Karpas-422 (cell line): ENCODE measurements around the gene MAGEA3. TPM values are rescaled to one million over a fixed set of nuclear protein-coding genes. Genes with fewer than 3 reads are reported as not detected.
"Not testable (repeated sequence)": the region's sequence is repeated elsewhere in the genome, so short reads cannot be mapped to it uniquely, and the experiment has no call there.

Source experiments
- DNase-seq: peaks from one replicate; pipeline ENCODE4 v3.0.0-alpha.2; 2015
- H2AFZ ChIP-seq: fragments of 200-600 bp; sonication (generic); 2 replicates; pipeline ENCODE4 v1.6.1; 2014; ENCODE audit warnings: antibody characterized with exemption, low read length, mixed read lengths
- H3K27ac ChIP-seq: fragments of 200-600 bp; sonication (generic); 2 replicates; pipeline ENCODE4 v1.5.1; 2014; ENCODE audit warnings: mild to moderate bottlenecking, low read length, moderate library complexity
- H3K27me3 ChIP-seq: fragments of 200-600 bp; sonication (generic); 2 replicates; pipeline ENCODE4 v1.6.1; 2014; ENCODE audit warnings: low read length, mixed read lengths
- H3K36me3 ChIP-seq: fragments of 200-600 bp; sonication (generic); 2 replicates; pipeline ENCODE4 v1.6.1; 2014; ENCODE audit warnings: low read length, mixed read lengths; ENCODE audit not compliant: insufficient read depth
- H3K4me1 ChIP-seq: fragments of 200-600 bp; sonication (generic); 2 replicates; pipeline ENCODE4 v1.6.1; 2014; ENCODE audit warnings: mild to moderate bottlenecking, low read length, mixed read lengths
- H3K4me2 ChIP-seq: fragments of 200-600 bp; sonication (generic); 2 replicates; pipeline ENCODE4 v1.6.1; 2014; ENCODE audit warnings: low read length, low read depth, mild to moderate bottlenecking; ENCODE audit not compliant: poor library complexity, severe bottlenecking
- H3K4me3 ChIP-seq: fragments of 200-600 bp; sonication (generic); 2 replicates; pipeline ENCODE4 v1.5.1; 2014; ENCODE audit warnings: mild to moderate bottlenecking, antibody characterized with exemption, low read length, mixed read lengths
- H3K79me2 ChIP-seq: fragments of 200-600 bp; sonication (generic); 2 replicates; pipeline ENCODE4 v1.6.1; 2014; ENCODE audit warnings: mild to moderate bottlenecking, low read length, mixed read lengths
- H3K9ac ChIP-seq: fragments of 200-600 bp; sonication (generic); 2 replicates; pipeline ENCODE4 v1.6.0; 2014; ENCODE audit warnings: low read length
- H3K9me2 ChIP-seq: fragments of 200-600 bp; sonication (generic), shearing (Covaris generic); replicated peaks from 2 replicates; pipeline ENCODE4 v1.6.0; 2014; ENCODE audit warnings: mild to moderate bottlenecking, low read length, moderate library complexity; ENCODE audit not compliant: insufficient read depth
- H3K9me3 ChIP-seq: fragments of 300-700, 200-600 bp; sonication (generic); 2 replicates; pipeline ENCODE4 v1.6.1; 2014; ENCODE audit warnings: low read length, mixed read lengths
- H4K20me1 ChIP-seq: fragments of 200-600 bp; sonication (generic); 2 replicates; pipeline ENCODE4 v1.6.1; 2014; ENCODE audit warnings: mild to moderate bottlenecking, antibody characterized with exemption, low read length, low read depth; ENCODE audit not compliant: insufficient read depth
- total RNA-seq: library from RNA; depleted of rRNA; stranded (reverse); fragments of >200 nt; shearing (Covaris generic); gene quantifications from 2 replicates; pipeline ENCODE4 v1.2.3, GENCODE V29; 2014; ENCODE audit warnings: low replicate concordance; rRNA removed

The MAGEA3 gene
- total RNA-seq, 1 experiment from 2014 or later, result not detected

- Histone ChIP-seq H3K4me3 (no peak within 1 kb of the TSS), H3K9ac (no peak within 1 kb of the TSS), H3K4me1 (no peaks in the 10 kb centered on the region), H3K79me2 (no peaks in the 10 kb centered on the region), H3K4me2 (no peak within 1 kb of the TSS), H3K36me3 (no peaks in the 10 kb centered on the region), H3K9me2 (no peaks in the 10 kb centered on the region), H3K9me3 (no peaks in the 10 kb centered on the region), H2AFZ (no peak within 1 kb of the TSS), H3K27me3 (no peaks in the 10 kb centered on the region), H3K27ac (no peak within 1 kb of the TSS), H4K20me1 (no peaks in the 10 kb centered on the region)
- no peak for DNase-seq
Observed at GRCh38 chrX:152733261-152733975, 34.8 kb downstream of the MAGEA3 start, which contains the start of the genes CSAG1 and MAGEA12. CSAG1 (minus strand) TSS chrX:152733721; CDS start chrX:152732460, 1,261 bp downstream. MAGEA12 (plus strand) TSS chrX:152733757; CDS start chrX:152736162, 2,405 bp downstream.

GRCh38 chrX:152734143-152734858, 35.7 kb downstream of the MAGEA3 start:
- H3K4me3 ChIP-seq, DNase-seq, H3K9me2 ChIP-seq, H4K20me1 ChIP-seq, H3K27ac ChIP-seq, H3K9ac ChIP-seq, H3K27me3 ChIP-seq, H2AFZ ChIP-seq, H3K36me3 ChIP-seq, H3K9me3 ChIP-seq, H3K4me1 ChIP-seq, H3K79me2 ChIP-seq, H3K4me2 ChIP-seq: not testable (repeated sequence)

GRCh38 chrX:152735101-152735500, 36.5 kb downstream of the MAGEA3 start:
- Histone ChIP-seq H3K27ac (no peak overlapping the region), H3K27me3 (no peaks in the 10 kb centered on the region), H3K36me3 (no peaks in the 10 kb centered on the region), H3K9me3 (no peaks in the 10 kb centered on the region), H4K20me1 (no peaks in the 10 kb centered on the region), H3K4me3 (no peak overlapping the region), H3K4me1 (no peaks in the 10 kb centered on the region), H3K9ac (no peak overlapping the region), H2AFZ (no peak overlapping the region), H3K4me2 (no peak overlapping the region), H3K9me2 (no peaks in the 10 kb centered on the region), H3K79me2 (no peaks in the 10 kb centered on the region)
- no peak for DNase-seq

GRCh38 chrX:152735860-152736511, 37.4 kb downstream of the MAGEA3 start:
- H3K27ac ChIP-seq, result no peak overlapping the region
- no peaks in the 10 kb centered on the region for H3K4me1 ChIP-seq
- no peak overlapping the region for H3K9ac ChIP-seq
- no peak overlapping the region for H3K4me3 ChIP-seq
- H3K36me3 ChIP-seq, result no peaks in the 10 kb centered on the region
- no peaks in the 10 kb centered on the region for H3K79me2 ChIP-seq
- DNase-seq, result no peak
- H3K9me2 ChIP-seq, result no peaks in the 10 kb centered on the region
- no peaks in the 10 kb centered on the region for H4K20me1 ChIP-seq
- no peak overlapping the region for H3K4me2 ChIP-seq
- H3K27me3 ChIP-seq, result no peaks in the 10 kb centered on the region
- no peak overlapping the region for H2AFZ ChIP-seq
- H3K9me3 ChIP-seq, result no peaks in the 10 kb centered on the region

- not testable (repeated sequence) for H3K4me3 ChIP-seq, H3K36me3 ChIP-seq, H2AFZ ChIP-seq, H3K27me3 ChIP-seq, H3K9me2 ChIP-seq, H3K9ac ChIP-seq, H3K79me2 ChIP-seq, H3K4me1 ChIP-seq, DNase-seq, H4K20me1 ChIP-seq, H3K4me2 ChIP-seq, H3K9me3 ChIP-seq, H3K27ac ChIP-seq
Observed at GRCh38 chrX:152736528-152736927, 37.9 kb downstream of the MAGEA3 start.

- no peak overlapping the region for H3K4me3 ChIP-seq
- DNase-seq, result no peak
- H2AFZ ChIP-seq, result no peak overlapping the region
- H4K20me1 ChIP-seq, result no peaks in the 10 kb centered on the region
- H3K9ac ChIP-seq, result no peak overlapping the region
- H3K79me2 ChIP-seq, result no peaks in the 10 kb centered on the region
- H3K4me2 ChIP-seq, result no peak overlapping the region
- no peak overlapping the region for H3K27ac ChIP-seq
- H3K9me2 ChIP-seq, result no peaks in the 10 kb centered on the region
- no peaks in the 10 kb centered on the region for H3K4me1 ChIP-seq
- H3K27me3 ChIP-seq, result no peaks in the 10 kb centered on the region
- no peaks in the 10 kb centered on the region for H3K36me3 ChIP-seq
- no peaks in the 10 kb centered on the region for H3K9me3 ChIP-seq
Observed at GRCh38 chrX:152738560-152738959, 40.0 kb downstream of the MAGEA3 start.

Other genes with a start within 250 kb of the MAGEA3 start
- not detected in 2 replicates for gene GABRA3, start 247.5 kb upstream of the MAGEA3 start, total RNA-seq
- gene GABRQ, start 60.9 kb upstream of the MAGEA3 start, total RNA-seq, result not detected in 2 replicates
- not detected in 2 replicates for gene CSAG2, start 10.5 kb downstream of the MAGEA3 start, total RNA-seq
- not detected in 2 replicates for gene MAGEA2B, start 15.8 kb downstream of the MAGEA3 start, total RNA-seq
- not detected in 2 replicates for gene CSAG1, start 34.9 kb downstream of the MAGEA3 start, total RNA-seq
- 0.36 TPM in 1 of 2 replicates, not detected in the other for gene MAGEA12, start 35.0 kb downstream of the MAGEA3 start, total RNA-seq
- gene MAGEA2, start 55.0 kb downstream of the MAGEA3 start, total RNA-seq, result not detected in 2 replicates
- gene CSAG3, start 60.4 kb downstream of the MAGEA3 start, total RNA-seq, result not detected in 2 replicates
- gene MAGEA6, start 70.9 kb downstream of the MAGEA3 start, total RNA-seq, result 1.6 TPM in 1 of 2 replicates, not detected in the other
- 16.8 and 24.1 TPM in 2 replicates for gene CETN2, start 132.0 kb downstream of the MAGEA3 start, total RNA-seq
- 23.6 and 23.8 TPM in 2 replicates for gene NSDHL, start 132.3 kb downstream of the MAGEA3 start, total RNA-seq
- 0.43 and 0.67 TPM in 2 replicates for gene ZNF185, start 199.3 kb downstream of the MAGEA3 start, total RNA-seq